ENCODE measurements around the gene KANK4.

DNA sequence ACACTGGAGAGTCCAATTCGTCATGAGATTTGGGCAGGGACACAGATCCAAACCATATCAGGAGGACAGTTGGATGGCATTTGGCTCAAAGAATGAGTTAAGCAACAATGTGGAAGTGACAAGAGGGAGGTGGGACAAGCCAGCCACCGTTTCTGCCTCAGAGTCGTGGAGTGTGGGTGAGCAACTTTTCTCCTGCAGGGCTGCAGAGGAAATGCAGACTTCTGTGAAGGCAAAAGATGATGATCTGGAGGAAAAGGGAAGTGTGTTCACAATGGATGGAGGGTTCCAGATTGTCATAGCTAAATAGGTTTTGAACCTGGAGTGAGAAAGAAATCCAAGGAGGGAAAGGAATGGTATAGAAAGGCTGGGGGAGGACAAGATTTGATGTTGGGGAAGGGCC, 16.4 kb upstream of the KANK4 start:
- no peak for TF ChIP-seq POLR2A (IDR thresholded peaks at IDR 0.05)
- TF ChIP-seq, protein P1, sequence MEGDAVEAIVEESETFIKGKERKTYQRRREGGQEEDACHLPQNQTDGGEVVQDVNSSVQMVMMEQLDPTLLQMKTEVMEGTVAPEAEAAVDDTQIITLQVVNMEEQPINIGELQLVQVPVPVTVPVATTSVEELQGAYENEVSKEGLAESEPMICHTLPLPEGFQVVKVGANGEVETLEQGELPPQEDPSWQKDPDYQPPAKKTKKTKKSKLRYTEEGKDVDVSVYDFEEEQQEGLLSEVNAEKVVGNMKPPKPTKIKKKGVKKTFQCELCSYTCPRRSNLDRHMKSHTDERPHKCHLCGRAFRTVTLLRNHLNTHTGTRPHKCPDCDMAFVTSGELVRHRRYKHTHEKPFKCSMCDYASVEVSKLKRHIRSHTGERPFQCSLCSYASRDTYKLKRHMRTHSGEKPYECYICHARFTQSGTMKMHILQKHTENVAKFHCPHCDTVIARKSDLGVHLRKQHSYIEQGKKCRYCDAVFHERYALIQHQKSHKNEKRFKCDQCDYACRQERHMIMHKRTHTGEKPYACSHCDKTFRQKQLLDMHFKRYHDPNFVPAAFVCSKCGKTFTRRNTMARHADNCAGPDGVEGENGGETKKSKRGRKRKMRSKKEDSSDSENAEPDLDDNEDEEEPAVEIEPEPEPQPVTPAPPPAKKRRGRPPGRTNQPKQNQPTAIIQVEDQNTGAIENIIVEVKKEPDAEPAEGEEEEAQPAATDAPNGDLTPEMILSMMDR (IDR thresholded peaks at IDR 0.05), result no peak
